Measurements from ENCODE around the gene NCAM1.

The NCAM1 gene

GRCh38 chr11:113198972-113199661, 237.9 kb downstream of the NCAM1 start:
- no peak overlapping the region for H3K4me3 ChIP-seq (ENCODE audit: low read length)
- TF ChIP-seq, protein P1, sequence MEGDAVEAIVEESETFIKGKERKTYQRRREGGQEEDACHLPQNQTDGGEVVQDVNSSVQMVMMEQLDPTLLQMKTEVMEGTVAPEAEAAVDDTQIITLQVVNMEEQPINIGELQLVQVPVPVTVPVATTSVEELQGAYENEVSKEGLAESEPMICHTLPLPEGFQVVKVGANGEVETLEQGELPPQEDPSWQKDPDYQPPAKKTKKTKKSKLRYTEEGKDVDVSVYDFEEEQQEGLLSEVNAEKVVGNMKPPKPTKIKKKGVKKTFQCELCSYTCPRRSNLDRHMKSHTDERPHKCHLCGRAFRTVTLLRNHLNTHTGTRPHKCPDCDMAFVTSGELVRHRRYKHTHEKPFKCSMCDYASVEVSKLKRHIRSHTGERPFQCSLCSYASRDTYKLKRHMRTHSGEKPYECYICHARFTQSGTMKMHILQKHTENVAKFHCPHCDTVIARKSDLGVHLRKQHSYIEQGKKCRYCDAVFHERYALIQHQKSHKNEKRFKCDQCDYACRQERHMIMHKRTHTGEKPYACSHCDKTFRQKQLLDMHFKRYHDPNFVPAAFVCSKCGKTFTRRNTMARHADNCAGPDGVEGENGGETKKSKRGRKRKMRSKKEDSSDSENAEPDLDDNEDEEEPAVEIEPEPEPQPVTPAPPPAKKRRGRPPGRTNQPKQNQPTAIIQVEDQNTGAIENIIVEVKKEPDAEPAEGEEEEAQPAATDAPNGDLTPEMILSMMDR (IDR thresholded peaks at IDR 0.05; ENCODE audit: insufficient read depth, low read depth, low read length, missing control alignments) = no peak
- peak; percentile 13 for DNase-seq (ENCODE audit: low read depth)

DNA sequence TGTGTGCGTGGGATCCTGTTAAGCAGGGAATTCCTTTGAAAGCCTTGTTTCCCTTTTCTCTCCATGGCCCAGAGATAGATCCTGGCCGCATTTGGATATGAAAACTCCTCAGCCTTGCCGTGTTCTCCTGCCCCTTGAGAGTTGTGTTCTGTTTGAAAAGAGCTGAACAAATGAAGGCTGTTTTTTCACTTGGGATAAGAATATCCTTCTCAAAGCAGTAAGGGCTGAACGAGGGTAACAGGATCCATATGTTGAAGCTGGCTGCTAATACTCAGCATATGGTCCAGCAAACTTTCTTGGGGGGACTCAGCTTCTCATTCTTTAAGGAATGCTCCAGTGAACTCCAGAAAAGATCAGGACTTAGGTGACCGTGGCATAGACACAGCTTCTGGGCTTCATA, 238.6 kb downstream of the NCAM1 start:
- no peak for DNase-seq (ENCODE audit: low read depth)
- TF ChIP-seq, protein P1 (IDR thresholded peaks at IDR 0.05; ENCODE audit: insufficient read depth, low read depth, low read length, missing control alignments) = no peak

DNA sequence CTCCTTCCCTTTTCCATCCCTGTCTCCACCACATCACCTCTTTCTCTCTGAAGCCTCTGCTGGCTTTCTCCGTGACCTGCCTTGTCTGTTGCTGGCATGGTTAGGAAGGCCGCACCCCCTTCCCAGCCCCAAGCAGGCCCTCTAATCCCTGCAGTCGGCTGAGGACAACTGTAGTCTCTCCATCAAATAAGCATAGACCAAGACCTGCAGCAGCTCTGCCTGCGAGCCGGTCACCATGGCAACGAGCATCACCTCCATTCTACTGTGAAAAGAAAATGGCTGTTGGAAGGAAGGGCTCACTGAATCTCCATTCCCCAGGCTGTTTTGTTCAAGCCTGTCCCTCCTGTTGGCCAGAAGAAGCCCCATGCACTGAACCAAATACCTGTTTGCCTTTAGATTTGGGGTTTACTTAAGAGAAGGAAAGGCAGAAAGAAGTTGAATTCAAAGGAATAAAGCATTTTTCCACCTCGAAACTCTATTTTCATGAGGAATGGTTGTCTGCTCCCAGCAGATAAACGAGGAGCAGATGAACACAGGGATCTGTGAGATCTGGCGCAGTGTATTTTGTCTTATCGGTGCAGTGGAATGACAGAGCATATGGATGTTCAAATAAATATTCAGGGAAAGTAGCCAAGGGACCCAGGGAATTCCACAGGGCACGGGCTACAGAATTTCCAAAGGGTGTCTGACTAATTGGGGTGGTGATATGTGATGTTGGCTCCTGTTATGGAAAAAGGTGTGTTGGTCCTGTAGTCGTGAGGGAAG, 240.0 kb downstream of the NCAM1 start:
- H3K4me3 ChIP-seq (ENCODE audit: low read length) = no peak overlapping the region
- TF ChIP-seq, protein P1 (IDR thresholded peaks at IDR 0.05; ENCODE audit: insufficient read depth, low read depth, low read length, missing control alignments) = no peak
- no peak for DNase-seq (ENCODE audit: low read depth)

More for the DNA sequence above, 238.6 kb downstream of the NCAM1 start:
- no peak overlapping the region for H3K4me3 ChIP-seq (ENCODE audit: low read length)

DNA sequence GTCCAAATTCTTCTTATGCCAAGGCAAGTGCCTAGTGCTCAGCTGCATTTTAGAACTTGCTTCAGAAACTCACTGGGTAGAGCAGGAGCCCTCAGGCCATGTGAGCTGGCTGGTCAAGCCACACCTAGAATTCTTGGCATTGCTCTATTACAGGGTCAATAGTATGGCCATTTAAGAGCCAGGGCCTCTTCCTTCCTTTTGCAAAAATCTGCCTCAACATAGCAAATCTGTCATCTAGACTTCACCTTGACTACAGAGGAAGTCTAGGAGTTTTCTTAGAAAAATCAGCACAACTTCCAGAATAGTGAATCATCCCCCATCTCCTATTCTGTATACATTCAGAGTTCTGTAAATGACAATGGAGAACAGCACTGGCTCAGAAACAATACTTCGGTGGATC, 241.2 kb downstream of the NCAM1 start:
- H3K4me3 ChIP-seq (ENCODE audit: low read length) = no peak overlapping the region
- TF ChIP-seq, protein P1 (IDR thresholded peaks at IDR 0.05; ENCODE audit: insufficient read depth, low read depth, low read length, missing control alignments) = no peak
- DNase-seq (ENCODE audit: low read depth) = peak; percentile 73

- no peak for DNase-seq (ENCODE audit: low read depth)
- TF ChIP-seq, protein P1 (IDR thresholded peaks at IDR 0.05; ENCODE audit: insufficient read depth, low read depth, low read length, missing control alignments) = no peak
Observed at GRCh38 chr11:113203141-113203753, 242.0 kb downstream of the NCAM1 start.

DNA sequence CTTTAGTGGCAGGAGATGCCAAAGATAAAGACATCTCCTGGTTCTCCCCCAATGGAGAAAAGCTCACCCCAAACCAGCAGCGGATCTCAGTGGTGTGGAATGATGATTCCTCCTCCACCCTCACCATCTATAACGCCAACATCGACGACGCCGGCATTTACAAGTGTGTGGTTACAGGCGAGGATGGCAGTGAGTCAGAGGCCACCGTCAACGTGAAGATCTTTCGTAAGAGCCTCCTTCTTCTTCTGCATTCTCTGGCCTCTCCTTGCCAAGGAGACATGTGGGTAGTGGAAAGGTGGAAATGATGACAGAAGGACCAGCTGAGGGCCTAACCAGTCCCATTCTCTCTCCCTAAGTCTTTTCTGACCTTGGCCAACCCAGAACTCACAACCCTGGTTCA, 243.1 kb downstream of the NCAM1 start:
- TF ChIP-seq, protein P1 (IDR thresholded peaks at IDR 0.05; ENCODE audit: insufficient read depth, low read depth, low read length, missing control alignments) = no peak
- peak; percentile 11 for DNase-seq (ENCODE audit: low read depth)

More at GRCh38 chr11:113203141-113203753, 242.0 kb downstream of the NCAM1 start:
- H3K4me3 ChIP-seq (ENCODE audit: low read length) = no peak overlapping the region

More for the DNA sequence above, 243.1 kb downstream of the NCAM1 start:
- H3K4me3 ChIP-seq (ENCODE audit: low read length) = no peak overlapping the region
